A549 (cell line): Measurements from ENCODE around the gene CCL2. TPM values are rescaled to one million over a fixed set of nuclear protein-coding genes. Genes with fewer than 3 reads are reported as not detected.

Experiments used
- ATAC-seq, 2 experiments: fragments of 200-7000 bp in 1 of 2; fragments of >200 bp in 1 of 2; cut with Nextera tagmentation in 1 of 2; cut with Tn5 transposase in 1 of 2; 3 replicates each; pipeline versions ENCODE4 v1.8.0 to v1.9.1; 2018 to 2020; ENCODE audit warnings: mild to moderate bottlenecking in 1 of 2, moderate library complexity in 1 of 2
- CTCF ChIA-PET: fragments of 300-600 bp; sonication (Branson Sonifier 250); formaldehyde crosslinking; extraction: SDS; loops from one replicate; lab custom pipeline; 2021; ENCODE audit warnings: antibody characterized with exemption, inconsistent platforms; lab: Yijun Ruan, JAX
- POLR2A ChIA-PET: fragments of 350-600 bp; formaldehyde crosslinking; extraction: SDS; loops from one replicate; lab custom pipeline; 2021; ENCODE audit warnings: antibody characterized with exemption, inconsistent platforms; lab: Yijun Ruan, JAX
- DNase-seq, 2 experiments: peaks; one replicate each; pipeline versions ENCODE4 v3.0.0 to v3.0.0-alpha.2; 2011 to 2016; ENCODE audit warnings: low read depth in 1 of 2, low spot score in 1 of 2
- FAIRE-seq: peaks from 2 replicates; lab custom pipeline; 2011; peaks lifted over from hg19 to GRCh38; lab: Jason Lieb, UNC
- H3K27ac ChIP-seq, 2 experiments: fragments of >200 bp; sonication (Bioruptor Twin); formaldehyde crosslinking; 3 replicates each; pipeline ENCODE4 v1.5.1; 2016 to 2017
- H3K4me1 ChIP-seq: fragments of >200 bp; sonication (Bioruptor Twin); formaldehyde crosslinking; 3 replicates; pipeline ENCODE4 v1.6.1; 2016
- H3K4me2 ChIP-seq: fragments of >200 bp; sonication (Bioruptor Twin); formaldehyde crosslinking; 3 replicates; pipeline ENCODE4 v1.6.1; 2016
- H3K4me3 ChIP-seq: fragments of >200 bp; sonication (Bioruptor Twin); formaldehyde crosslinking; 3 replicates; pipeline ENCODE4 v1.5.1; 2016
- H3K9me3 ChIP-seq: fragments of >200 bp; sonication (Bioruptor Twin); formaldehyde crosslinking; 3 replicates; pipeline ENCODE4 v1.6.1; 2016
- BHLHE40 ChIP-seq: IDR thresholded peaks from 2 replicates; pipeline ENCODE4 v1.6.1; 2012; ENCODE audit warnings: low read depth, low read length, inconsistent platforms
- CBX2 ChIP-seq: fragments of 200-600 bp; sonication (generic); IDR thresholded peaks from 2 replicates; pipeline ENCODE4 v1.6.1; 2016; ENCODE audit warnings: low read depth, mild to moderate bottlenecking, borderline replicate concordance
- CHD2 ChIP-seq: fragments of 150-350 bp; IDR thresholded peaks from 2 replicates; pipeline ENCODE4 v1.6.1; 2014; ENCODE audit warnings: low read length; ENCODE audit not compliant: partially characterized antibody
- CHD4 ChIP-seq: fragments of 200-600 bp; sonication (generic); IDR thresholded peaks from 2 replicates; pipeline ENCODE4 v1.6.1; 2016; ENCODE audit warnings: antibody characterized with exemption, mild to moderate bottlenecking, borderline replicate concordance
- CTCF ChIP-seq: fragments of >200 bp; sonication (Bioruptor Twin); formaldehyde crosslinking; IDR thresholded peaks from 3 replicates; pipeline ENCODE4 v1.5.1; 2016
- EHF ChIP-seq: fragments of 250-450 bp; sonication (Bioruptor Pico); IDR thresholded peaks from 2 replicates; pipeline ENCODE4 v1.5.0; 2020; ENCODE audit warnings: mild to moderate bottlenecking
- ESRRA ChIP-seq: fragments of 150-350 bp; IDR thresholded peaks from 2 replicates; pipeline ENCODE4 v1.6.1; 2014; ENCODE audit warnings: mild to moderate bottlenecking, low read length, borderline replicate concordance
- FOSL2 ChIP-seq, 2 experiments: fragments of 450-650 bp in 1 of 2; fragments of >200 bp in 1 of 2; sonication (Bioruptor Twin) in 1 of 2; formaldehyde crosslinking; IDR thresholded peaks; 2 replicates each; pipeline versions ENCODE4 v1.5.0 to v1.6.1; 2016 to 2020; ENCODE audit warnings: mild to moderate bottlenecking in 1 of 2, moderate library complexity in 1 of 2
- FOXS1 ChIP-seq: fragments of 250-450 bp; sonication (Bioruptor Pico); IDR thresholded peaks from 2 replicates; pipeline ENCODE4 v1.5.0; 2020; ENCODE audit warnings: mild to moderate bottlenecking, moderate library complexity
- HDAC2 ChIP-seq: fragments of 200-600 bp; sonication (generic); IDR thresholded peaks from 2 replicates; pipeline ENCODE4 v1.6.1; 2016
- KDM5A ChIP-seq: fragments of 200-600 bp; sonication (generic); IDR thresholded peaks from 2 replicates; pipeline ENCODE4 v1.6.1; 2016; ENCODE audit warnings: antibody characterized with exemption, mild to moderate bottlenecking
- MAZ ChIP-seq: fragments of 150-350 bp; IDR thresholded peaks from 2 replicates; pipeline ENCODE4 v1.6.1; 2014; ENCODE audit warnings: antibody characterized with exemption, low read depth, low read length, borderline replicate concordance
- NPAS2 ChIP-seq: fragments of 250-450 bp; sonication (Bioruptor Pico); IDR thresholded peaks from 2 replicates; pipeline ENCODE4 v1.8.0; 2022; ENCODE audit warnings: mild to moderate bottlenecking, moderate library complexity, borderline replicate concordance
- PHF8 ChIP-seq: fragments of 200-600 bp; sonication (generic); IDR thresholded peaks from 2 replicates; pipeline ENCODE4 v1.6.1; 2016; ENCODE audit warnings: low read depth, mild to moderate bottlenecking, antibody characterized with exemption, moderate library complexity, borderline replicate concordance
- POLR2AphosphoS2 ChIP-seq: conservative IDR thresholded peaks from 2 replicates; pipeline ENCODE4 v1.6.1; 2012; ENCODE audit warnings: low read length, improper control_type of control experiment, inconsistent platforms
- RAD21 ChIP-seq, 2 experiments: fragments of >200 bp in 1 of 2; sonication (Bioruptor Twin) in 1 of 2; formaldehyde crosslinking in 1 of 2; IDR thresholded peaks in 1 of 2; conservative IDR thresholded peaks in 1 of 2; 2 replicates in 1 of 2; 3 replicates in 1 of 2; pipeline ENCODE4 v1.6.1; 2012 to 2018; ENCODE audit warnings: inconsistent platforms in 1 of 2
- RCOR1 ChIP-seq: fragments of 150-350 bp; IDR thresholded peaks from 2 replicates; pipeline ENCODE4 v1.6.1; 2014; ENCODE audit warnings: antibody characterized with exemption, low read length, low read depth
- RFX5 ChIP-seq: fragments of 450-650 bp; IDR thresholded peaks from 2 replicates; pipeline ENCODE4 v1.7.1; 2014; ENCODE audit warnings: antibody characterized with exemption, mild to moderate bottlenecking, moderate library complexity
- RNF2 ChIP-seq: fragments of 200-600 bp; sonication (generic); IDR thresholded peaks from 2 replicates; pipeline ENCODE4 v1.6.1; 2016; ENCODE audit warnings: low read depth, mild to moderate bottlenecking, antibody characterized with exemption, moderate library complexity, borderline replicate concordance
- SREBF2 ChIP-seq: fragments of 450-650 bp; IDR thresholded peaks from 2 replicates; pipeline ENCODE4 v1.6.1; 2014; ENCODE audit warnings: mild to moderate bottlenecking, moderate library complexity
- ZFP36 ChIP-seq: fragments of 450-650 bp; IDR thresholded peaks from 2 replicates; pipeline ENCODE4 v1.6.1; 2014; ENCODE audit warnings: borderline replicate concordance; ENCODE audit not compliant: partially characterized antibody
- WGBS: methylation state at CpG from one replicate; pipeline ENCODE4 v1.1.6; 2017; ENCODE audit errors: missing lambda C conversion rate; 5-methylcytosine and 5-hydroxymethylcytosine counted together
- polyA plus RNA-seq, 4 experiments: library from polyadenylated mRNA; depleted of rRNA in 3 of 4; stranded (reverse); fragments of >200 nt; fragmentation: RNase III in 1 of 4; extraction: RNeasy Plus Mini Kit Qiagen cat#74134 plus additional on column Dnase treatment in 1 of 4; gene quantifications; 2 replicates in 3 of 4; 3 replicates in 1 of 4; pipeline ENCODE4 v1.2.3, GENCODE V29; 2011 to 2017
- TF ChIP-seq, protein P1 (sequence below): IDR thresholded peaks from 2 replicates; pipeline ENCODE4 v1.6.1; 2012
- TF ChIP-seq, protein P2 (sequence below): fragments of >200 bp; sonication (Bioruptor Twin); formaldehyde crosslinking; IDR thresholded peaks from 3 replicates; pipeline ENCODE4 v1.6.1; 2016
- TF ChIP-seq, protein P3 (sequence below): fragments of >200 bp; sonication (Bioruptor Twin); formaldehyde crosslinking; IDR thresholded peaks from 2 replicates; pipeline ENCODE4 v1.6.1; 2016

Gene CCL2
- polyA plus RNA-seq, 2 of the 4 experiments (the other 2 are of a cell fraction) = 17.6 to 144 TPM

- Histone ChIP-seq H3K4me1 (no peaks in the 10 kb centered on the region; the same call in 2 of the 3 replicates), H3K27ac (no peak overlapping the region), H3K4me2 (no peak overlapping the region), H3K9me3 (no peaks in the 10 kb centered on the region), H3K4me3 (no peak overlapping the region)
- WGBS = 61% methylated on average over 2 of the region's 2 CpGs
- FAIRE-seq (no peak), DNase-seq (no peak), ATAC-seq (no peak)
- POLR2A ChIA-PET = no interaction called here
- CTCF ChIA-PET = interaction anchor here (0.9 to 6.6 kb wide), 2 partner anchors 63 to 97 kb away, joined by 3 to 42 read pairs; no protein-coding TSS in a partner anchor
- TF ChIP-seq BHLHE40 (no peak), CHD2 (no peak), RNF2 (no peak)
Observed at GRCh38 chr17:34299027-34299426, 43.9 kb downstream of the CCL2 start.

DNA sequence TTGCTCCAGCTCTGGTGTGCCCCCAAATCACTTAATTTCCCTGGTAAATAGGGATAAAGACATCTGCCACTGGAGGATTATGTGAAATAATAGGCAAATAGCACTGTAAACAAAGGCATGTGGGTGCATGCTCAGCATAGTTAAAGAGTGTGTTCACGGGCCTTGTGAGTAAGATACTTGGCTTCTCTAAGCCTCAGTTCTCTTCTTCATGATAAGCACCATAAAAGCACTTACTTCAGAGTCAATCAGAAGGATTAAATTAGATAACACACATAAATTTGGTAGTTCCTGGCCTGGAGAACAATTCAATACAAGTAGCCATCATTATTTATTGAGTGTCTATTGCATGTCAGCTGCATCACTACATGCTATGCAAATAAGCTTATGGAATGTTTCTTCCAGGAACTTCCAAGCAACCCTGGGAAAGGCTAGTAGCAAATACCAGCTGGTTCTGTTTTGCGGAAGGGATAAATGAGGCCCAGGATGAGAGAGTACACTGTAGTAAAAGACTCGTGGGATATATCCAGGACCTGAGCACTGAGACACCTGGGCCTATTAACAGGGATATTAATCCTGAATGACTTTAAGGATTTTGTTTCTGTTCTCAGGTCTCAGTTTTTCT, 45.0 kb downstream of the CCL2 start:
- Histone ChIP-seq H3K4me3 (no peak overlapping the region), H3K27ac (no peak overlapping the region), H3K4me2 (no peak overlapping the region), H3K4me1 (no peaks in the 10 kb centered on the region; the same call in 2 of the 3 replicates), H3K9me3 (no peaks in the 10 kb centered on the region)
- ChIA-PET CTCF (interaction anchor here (1.6 to 6.6 kb wide), 4 partner anchors 8 to 101 kb away, joined by 4 to 42 read pairs (median 8); no protein-coding TSS in a partner anchor), POLR2A (no interaction called here)
- 45% methylated on average over 3 of the region's 3 CpGs for WGBS
- FAIRE-seq (no peak), ATAC-seq (no peak), DNase-seq (no peak)
- TF ChIP-seq CHD4 = no peak
- TF ChIP-seq, protein P1, sequence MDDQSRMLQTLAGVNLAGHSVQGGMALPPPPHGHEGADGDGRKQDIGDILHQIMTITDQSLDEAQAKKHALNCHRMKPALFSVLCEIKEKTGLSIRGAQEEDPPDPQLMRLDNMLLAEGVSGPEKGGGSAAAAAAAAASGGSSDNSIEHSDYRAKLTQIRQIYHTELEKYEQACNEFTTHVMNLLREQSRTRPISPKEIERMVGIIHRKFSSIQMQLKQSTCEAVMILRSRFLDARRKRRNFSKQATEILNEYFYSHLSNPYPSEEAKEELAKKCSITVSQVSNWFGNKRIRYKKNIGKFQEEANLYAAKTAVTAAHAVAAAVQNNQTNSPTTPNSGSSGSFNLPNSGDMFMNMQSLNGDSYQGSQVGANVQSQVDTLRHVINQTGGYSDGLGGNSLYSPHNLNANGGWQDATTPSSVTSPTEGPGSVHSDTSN = no peak
- TF ChIP-seq NPAS2 (CRISPR knock-in tag) = no peak
- TF ChIP-seq, protein P2, sequence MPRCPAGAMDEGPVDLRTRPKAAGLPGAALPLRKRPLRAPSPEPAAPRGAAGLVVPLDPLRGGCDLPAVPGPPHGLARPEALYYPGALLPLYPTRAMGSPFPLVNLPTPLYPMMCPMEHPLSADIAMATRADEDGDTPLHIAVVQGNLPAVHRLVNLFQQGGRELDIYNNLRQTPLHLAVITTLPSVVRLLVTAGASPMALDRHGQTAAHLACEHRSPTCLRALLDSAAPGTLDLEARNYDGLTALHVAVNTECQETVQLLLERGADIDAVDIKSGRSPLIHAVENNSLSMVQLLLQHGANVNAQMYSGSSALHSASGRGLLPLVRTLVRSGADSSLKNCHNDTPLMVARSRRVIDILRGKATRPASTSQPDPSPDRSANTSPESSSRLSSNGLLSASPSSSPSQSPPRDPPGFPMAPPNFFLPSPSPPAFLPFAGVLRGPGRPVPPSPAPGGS = no peak
- TF ChIP-seq RNF2 = no peak
- TF ChIP-seq SREBF2 = no peak
- TF ChIP-seq, protein P3, sequence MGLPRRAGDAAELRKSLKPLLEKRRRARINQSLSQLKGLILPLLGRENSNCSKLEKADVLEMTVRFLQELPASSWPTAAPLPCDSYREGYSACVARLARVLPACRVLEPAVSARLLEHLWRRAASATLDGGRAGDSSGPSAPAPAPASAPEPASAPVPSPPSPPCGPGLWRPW = no peak
- no peak for TF ChIP-seq HDAC2
- TF ChIP-seq KDM5A = no peak
- no peak for TF ChIP-seq MAZ
- no peak for TF ChIP-seq FOXS1
- no peak for TF ChIP-seq EHF
- no peak for TF ChIP-seq ESRRA
- no peak for TF ChIP-seq CBX2
- no peak for TF ChIP-seq PHF8

- H3K27ac ChIP-seq = no peak overlapping the region
- POLR2A ChIA-PET = no interaction called here
- DNase-seq (no peak), ATAC-seq (no peak), FAIRE-seq (no peak)
- H3K9me3 ChIP-seq = no peaks in the 10 kb centered on the region
- H3K4me1 ChIP-seq = no peaks in the 10 kb centered on the region; the same call in 2 of the 3 replicates
- WGBS = 76% methylated on average over 3 of the region's 3 CpGs
- no peak overlapping the region for H3K4me3 ChIP-seq
- no peak overlapping the region for H3K4me2 ChIP-seq
- TF ChIP-seq POLR2AphosphoS2 (no peak), RCOR1 (no peak), FOSL2 (IDR thresholded peaks at IDR 0.05) (no peak), FOSL2 (CRISPR knock-in tag; IDR thresholded peaks at IDR 0.05) (no peak), RAD21 (conservative IDR thresholded peaks at IDR 0.05 in 1 of 2, IDR thresholded peaks at IDR 0.05 in 1 of 2) (no peak), RFX5 (no peak), ZFP36 (no peak), RNF2 (no peak), BHLHE40 (no peak), CBX2 (no peak), CTCF (no peak), CHD2 (no peak)
- TF ChIP-seq, protein P1 = no peak
- CTCF ChIA-PET = interaction anchor here (0.9 to 6.6 kb wide), 6 partner anchors 9 to 101 kb away, joined by 3 to 42 read pairs (median 4); no protein-coding TSS in a partner anchor
Observed at GRCh38 chr17:34300652-34301370, 45.7 kb downstream of the CCL2 start.
